Natural killer cell (primary cell): ENCODE measurements around the gene RAB11FIP5. TPM values are rescaled to one million over a fixed set of nuclear protein-coding genes. Genes with fewer than 3 reads are reported as not detected.

ENCODE experiments used
- ATAC-seq, 3 donors: fragments of 150-1000 bp in 2 of 3; fragments of 200-7000 bp in 1 of 3; cut with Tn5 transposase; 1 replicate in 1 of 3; 2 replicates in 2 of 3; pipeline ENCODE4 v1.10.0; 2021; ENCODE audit warnings: mild to moderate bottlenecking in 2 of 3, moderate library complexity in 2 of 3
- DNase-seq, 2 donors: peaks; one replicate each; pipeline versions ENCODE4 v3.0.0 to v3.0.0-alpha.2; 2013 to 2021; ENCODE audit warnings: mixed read lengths in 1 of 2
- H3K27ac ChIP-seq: one replicate; pipeline ENCODE4 v1.5.1; 2013; ENCODE audit warnings: mild to moderate bottlenecking, low read length
- H3K27me3 ChIP-seq: one replicate; pipeline ENCODE4 v1.6.1; 2013; ENCODE audit warnings: low read length; ENCODE audit not compliant: control insufficient read depth, insufficient read depth
- H3K36me3 ChIP-seq: one replicate; pipeline ENCODE4 v1.6.1; 2013; ENCODE audit warnings: low read length; ENCODE audit not compliant: control insufficient read depth, insufficient read depth
- H3K4me1 ChIP-seq: one replicate; pipeline ENCODE4 v1.6.1; 2013; ENCODE audit warnings: low read length; ENCODE audit not compliant: control insufficient read depth, insufficient read depth
- H3K4me3 ChIP-seq: one replicate; pipeline ENCODE4 v1.5.1; 2013; ENCODE audit warnings: low read length
- H3K9me3 ChIP-seq: one replicate; pipeline ENCODE4 v1.6.1; 2013; ENCODE audit warnings: low read length; ENCODE audit not compliant: control insufficient read depth, insufficient read depth
- H3K27ac Mint-ChIP-seq, 2 donors: one replicate each; pipeline ENCODE4 v1.8.0; 2022; ENCODE audit warnings: mild to moderate bottlenecking in 2 of 2, mixed read lengths in 2 of 2, moderate library complexity in 1 of 2
- H3K27me3 Mint-ChIP-seq, 2 donors: one replicate each; pipeline ENCODE4 v1.8.0; 2022; ENCODE audit warnings: low read depth in 2 of 2, mixed read lengths in 2 of 2
- H3K36me3 Mint-ChIP-seq: one replicate; pipeline ENCODE4 v1.8.0; 2022; ENCODE audit warnings: mixed read lengths
- H3K4me1 Mint-ChIP-seq, 2 donors: one replicate each; pipeline ENCODE4 v1.8.0; 2022; ENCODE audit warnings: mixed read lengths in 2 of 2
- H3K4me3 Mint-ChIP-seq: one replicate; pipeline ENCODE4 v1.8.0; 2022; ENCODE audit warnings: mild to moderate bottlenecking, moderate library complexity, mixed read lengths
- H3K9me3 Mint-ChIP-seq, 2 donors: one replicate each; pipeline ENCODE4 v1.8.0; 2022; ENCODE audit warnings: mixed read lengths in 2 of 2
- CTCF ChIP-seq: fragments of 200-600 bp; IDR thresholded peaks from one replicate; pipeline ENCODE4 v1.8.0; 2022; ENCODE audit warnings: antibody characterized with exemption
- WGBS: methylation state at CpG from one replicate; pipeline ENCODE4 v1.1.7; 2013; ENCODE audit warnings: missing lambda C conversion rate; ENCODE audit not compliant: insufficient coverage; 5-methylcytosine and 5-hydroxymethylcytosine counted together
- intact Hi-C: fragments of 100-400 bp; cut with micrococcal nuclease; formaldehyde crosslinking; loops from one replicate; pipeline ENCODE4 v1.14.2; 2022
- total RNA-seq, 4 donors: library from RNA; stranded (reverse); fragments of 120-200 nt in 1 of 4; gene quantifications; one replicate each; pipeline versions ENCODE4 v1.2.3 to v1.2.4, GENCODE V29; 2013 to 2022

RAB11FIP5 gene
- total RNA-seq, 3 donors from 2014 or later (not counting 1 experiment from before 2014, with no cell fraction given) = 4.9 to 15.9 (median 11.2) TPM

- Histone ChIP-seq H3K27ac (no peak overlapping the region), H3K4me1 (no peaks in the 10 kb centered on the region), H3K36me3 (peaks cover 7% of the 10 kb centered on the region), H3K9me3 (no peaks in the 10 kb centered on the region), H3K27me3 (no peaks in the 10 kb centered on the region), H3K4me3 (no peak overlapping the region)
- Mint-ChIP-seq H3K4me1 (peaks cover 0 to 7% of the 10 kb centered on the region in 2 donors), H3K27me3 (no peaks in the 10 kb centered on the region), H3K4me3 (no peak overlapping the region), H3K36me3 (peaks cover 14% of the 10 kb centered on the region), H3K27ac (no peak overlapping the region), H3K9me3 (peaks cover 0 to 2% of the 10 kb centered on the region in 2 donors)
- intact Hi-C loops = no loop called here
- no peak for DNase-seq
- TF ChIP-seq CTCF = no peak
- no peak for ATAC-seq
- WGBS = 88% methylated on average over 5 of the region's 5 CpGs
Observed at GRCh38 chr2:73054980-73055379, 57.8 kb downstream of the RAB11FIP5 start.

GRCh38 chr2:73053316-73054114 is 59.2 kb downstream of the RAB11FIP5 start:
- DNase-seq (no peak), ATAC-seq (no peak)
- H3K27ac Mint-ChIP-seq = no peak overlapping the region
- H3K4me1 ChIP-seq = no peaks in the 10 kb centered on the region
- no peak overlapping the region for H3K4me3 Mint-ChIP-seq
- no peak overlapping the region for H3K27ac ChIP-seq
- peaks cover 0 to 2% of the 10 kb centered on the region in 2 donors for H3K9me3 Mint-ChIP-seq
- H3K4me3 ChIP-seq = no peak overlapping the region
- peaks cover 7% of the 10 kb centered on the region for H3K36me3 ChIP-seq
- no peak for TF ChIP-seq CTCF
- H3K9me3 ChIP-seq = no peaks in the 10 kb centered on the region
- H3K27me3 ChIP-seq = no peaks in the 10 kb centered on the region
- H3K27me3 Mint-ChIP-seq = no peaks in the 10 kb centered on the region
- H3K36me3 Mint-ChIP-seq = peaks cover 14% of the 10 kb centered on the region
- intact Hi-C loops = no loop called here
- 90% methylated on average over 6 of the region's 6 CpGs for WGBS
- no peaks in the 10 kb centered on the region for H3K4me1 Mint-ChIP-seq

- H3K36me3 ChIP-seq = no peaks in the 10 kb centered on the region
- ATAC-seq = no peak
Observed at GRCh38 chr2:73050121-73050545, 62.6 kb downstream of the RAB11FIP5 start.

More at GRCh38 chr2:73050121-73050545, 62.6 kb downstream of the RAB11FIP5 start:
- Mint-ChIP-seq H3K4me3 (no peak overlapping the region), H3K9me3 (no peaks in the 10 kb centered on the region), H3K27ac (no peak overlapping the region), H3K4me1 (no peaks in the 10 kb centered on the region), H3K36me3 (no peaks in the 10 kb centered on the region), H3K27me3 (no peaks in the 10 kb centered on the region)
- no peak for DNase-seq
- intact Hi-C loops = no loop called here
- 87% methylated on average over 6 of the region's 6 CpGs for WGBS
- Histone ChIP-seq H3K27me3 (no peaks in the 10 kb centered on the region), H3K9me3 (no peaks in the 10 kb centered on the region), H3K27ac (no peak overlapping the region), H3K4me3 (no peak overlapping the region), H3K4me1 (no peaks in the 10 kb centered on the region)
- TF ChIP-seq CTCF = no peak
